GM12891 (cell line): ENCODE measurements around the gene PROK1.
"Not testable (repeated sequence)": the region's sequence is repeated elsewhere in the genome, so short reads cannot be mapped to it uniquely, and the experiment has no call there.

Experiments used
- DNase-seq: peaks from one replicate; pipeline ENCODE4 v3.0.0; 2011; ENCODE audit warnings: low spot score; ENCODE audit not compliant: insufficient read length
- FAIRE-seq: peaks from 2 replicates; lab custom pipeline; 2011; peaks lifted over from hg19 to GRCh38; lab: Jason Lieb, UNC
- PAX5 ChIP-seq: IDR thresholded peaks from 2 replicates; pipeline ENCODE4 v1.6.1; 2011; ENCODE audit warnings: low read length, moderate library complexity, mild to moderate bottlenecking; ENCODE audit not compliant: insufficient read depth, severe bottlenecking
- POLR2A ChIP-seq: IDR thresholded peaks from 2 replicates; pipeline ENCODE4 v1.6.1; 2011; ENCODE audit warnings: low read depth, low read length, control low read depth
- POLR2AphosphoS5 ChIP-seq: IDR thresholded peaks from 2 replicates; pipeline ENCODE4 v1.6.1; 2011; ENCODE audit warnings: low read depth, low read length, control low read depth
- POU2F2 ChIP-seq: IDR thresholded peaks from 2 replicates; pipeline ENCODE4 v1.6.1; 2011; ENCODE audit warnings: low read depth, mild to moderate bottlenecking, control low read depth, low read length, moderate library complexity
- SPI1 ChIP-seq: IDR thresholded peaks from 2 replicates; pipeline ENCODE4 v1.6.1; 2011; ENCODE audit warnings: low read depth, low read length, control low read depth
- TAF1 ChIP-seq: IDR thresholded peaks from 2 replicates; pipeline ENCODE4 v1.6.1; 2011; ENCODE audit warnings: low read depth, low read length, control low read depth

The PROK1 gene

DNA sequence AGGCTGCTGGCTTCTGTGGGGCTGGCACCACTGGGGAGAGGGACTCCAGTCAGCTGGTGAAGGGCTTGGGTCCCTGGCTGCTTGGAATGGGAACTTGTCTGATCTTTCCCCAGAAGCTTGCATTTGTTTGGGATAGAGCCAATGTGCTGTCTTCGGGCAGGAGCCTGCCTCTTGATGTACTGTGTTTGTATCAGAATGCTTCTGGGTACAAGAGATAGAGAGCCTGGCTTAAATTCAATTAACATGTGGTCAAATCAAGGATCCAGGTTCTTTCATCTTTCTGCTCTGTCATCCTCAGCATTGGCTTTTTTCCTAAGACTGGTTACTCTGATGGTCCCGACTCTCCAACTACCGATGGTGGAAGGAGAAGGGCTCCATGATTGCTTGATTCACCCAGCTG, 16.0 kb upstream of the PROK1 start:
- TF ChIP-seq POLR2A (no peak), POU2F2 (no peak), PAX5 (no peak), POLR2AphosphoS5 (no peak), SPI1 (no peak), TAF1 (no peak)
- FAIRE-seq: no peak
- no peak for DNase-seq

DNA sequence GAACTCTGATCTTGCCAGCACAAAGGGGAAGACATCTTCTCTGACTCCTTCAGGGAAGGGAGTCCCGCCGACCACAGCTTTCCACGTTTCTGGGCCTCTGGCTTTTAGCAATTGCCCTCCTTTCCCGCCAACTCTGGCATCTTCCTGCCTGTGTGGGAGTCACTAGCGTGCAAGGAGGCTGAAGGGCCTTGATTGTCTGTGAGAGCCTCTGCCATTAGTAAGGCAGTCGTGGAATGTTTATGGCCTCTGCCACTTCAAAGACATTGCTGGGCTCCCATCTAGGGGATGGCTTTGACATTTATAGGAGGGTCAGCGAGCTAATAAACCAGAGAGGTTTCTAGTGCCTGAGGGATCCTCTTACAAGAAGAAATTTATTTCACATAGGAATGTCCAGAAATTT, 14.3 kb upstream of the PROK1 start:
- no peak for DNase-seq
- FAIRE-seq: no peak
- no peak for TF ChIP-seq POLR2AphosphoS5
- TF ChIP-seq POU2F2: no peak
- no peak for TF ChIP-seq PAX5
- TF ChIP-seq SPI1: no peak
- no peak for TF ChIP-seq TAF1
- no peak for TF ChIP-seq POLR2A

DNA sequence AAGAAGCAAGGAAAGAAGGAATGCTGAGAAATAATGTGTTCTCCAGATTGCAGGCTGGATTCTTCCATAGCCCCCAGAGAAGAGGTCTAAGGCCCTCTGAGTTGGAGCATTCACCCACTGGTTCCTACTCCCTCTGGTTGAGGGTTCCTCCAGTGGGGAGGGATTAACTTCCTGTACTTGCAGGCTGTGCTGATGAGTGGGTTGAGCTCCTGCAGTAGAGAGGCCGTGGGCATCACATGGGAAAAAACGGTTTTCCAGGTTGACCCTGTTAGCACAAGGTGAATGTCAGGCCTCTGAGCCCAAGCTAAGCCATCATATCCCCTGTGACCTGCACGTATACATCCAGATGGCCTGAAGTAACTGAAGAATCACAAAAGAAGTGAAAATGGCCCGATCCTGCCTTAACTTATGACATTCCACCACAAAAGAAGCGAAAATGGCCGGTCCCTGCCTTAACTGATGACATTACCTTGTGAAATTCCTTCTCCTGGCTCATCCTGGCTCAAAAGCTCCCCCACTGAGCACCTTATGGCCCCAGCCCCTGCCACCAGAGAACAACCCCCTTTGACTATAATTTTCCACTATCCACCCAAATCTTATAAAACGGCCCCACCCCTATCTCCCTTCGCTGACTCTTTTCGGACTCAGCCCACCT, 13.2 kb upstream of the PROK1 start:
- DNase-seq, FAIRE-seq: not testable (repeated sequence)

DNA sequence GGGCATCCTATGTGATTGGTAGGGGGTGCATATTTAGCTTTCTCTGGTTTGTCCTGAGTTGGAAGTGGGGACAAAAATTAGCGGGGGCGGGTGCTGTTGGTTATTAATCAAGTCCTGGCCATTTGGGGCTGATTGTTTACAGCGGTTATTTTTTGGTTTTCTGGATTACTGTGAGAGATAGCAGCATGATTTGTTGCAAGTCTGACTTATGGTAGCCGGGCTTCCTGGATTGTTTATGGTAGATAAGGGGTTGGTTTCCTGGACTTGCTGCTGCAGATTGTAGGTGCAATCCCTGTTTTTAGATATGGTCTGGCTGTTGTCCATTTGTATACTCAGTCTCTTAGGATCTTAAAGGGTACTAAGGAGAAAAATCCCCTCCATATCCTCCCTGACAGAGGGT, 12.1 kb upstream of the PROK1 start:
- no peak for DNase-seq
- TF ChIP-seq POU2F2 (no peak), TAF1 (no peak), POLR2A (no peak), SPI1 (no peak), PAX5 (no peak), POLR2AphosphoS5 (no peak)
- no peak for FAIRE-seq

DNA sequence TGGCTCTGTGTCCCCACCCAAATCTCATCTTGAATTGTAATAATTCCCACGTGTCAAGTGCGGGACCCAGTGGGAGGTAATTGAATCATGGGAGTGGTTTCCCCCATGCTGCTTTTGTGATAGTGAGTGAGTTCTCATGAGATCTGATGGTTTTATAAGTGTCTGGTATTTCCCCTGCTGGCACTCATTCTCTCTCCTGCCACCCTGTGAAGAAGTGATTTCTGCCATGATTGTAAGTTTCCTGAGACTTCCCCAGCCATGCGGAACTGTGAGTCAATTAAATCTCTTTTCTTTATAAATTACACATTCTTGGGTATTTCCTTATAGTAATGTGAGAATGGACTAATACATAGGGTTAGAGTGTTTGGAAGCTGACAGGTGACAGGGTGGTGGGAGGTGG, 11.1 kb upstream of the PROK1 start:
- FAIRE-seq: not testable (repeated sequence)

DNA sequence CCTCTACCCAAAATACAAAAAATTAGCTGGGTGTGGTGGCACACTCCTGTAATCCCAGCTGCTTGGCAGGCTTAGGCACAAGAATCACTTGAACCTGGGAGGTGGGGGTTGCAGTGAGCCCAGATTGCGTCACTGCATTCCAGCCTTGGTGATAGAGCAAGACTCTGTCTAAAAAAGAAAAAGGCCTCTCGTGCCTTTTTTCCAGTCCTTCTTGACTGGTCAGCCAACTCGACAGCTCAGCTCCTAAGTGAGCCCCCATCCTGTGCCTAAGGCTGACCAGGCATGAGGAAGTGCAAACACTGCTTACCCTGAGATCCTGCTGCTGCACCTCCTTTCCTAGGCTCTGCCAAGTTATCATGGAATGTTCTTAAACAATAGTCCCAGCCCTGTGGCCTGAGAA, 10.1 kb upstream of the PROK1 start:
- FAIRE-seq (no peak), DNase-seq (no peak)
- no peak for TF ChIP-seq POLR2A
- no peak for TF ChIP-seq POLR2AphosphoS5
- TF ChIP-seq POU2F2: no peak
- no peak for TF ChIP-seq PAX5
- no peak for TF ChIP-seq SPI1
- no peak for TF ChIP-seq TAF1

More for the DNA sequence above, 11.1 kb upstream of the PROK1 start:
- not testable (repeated sequence) for DNase-seq

DNA sequence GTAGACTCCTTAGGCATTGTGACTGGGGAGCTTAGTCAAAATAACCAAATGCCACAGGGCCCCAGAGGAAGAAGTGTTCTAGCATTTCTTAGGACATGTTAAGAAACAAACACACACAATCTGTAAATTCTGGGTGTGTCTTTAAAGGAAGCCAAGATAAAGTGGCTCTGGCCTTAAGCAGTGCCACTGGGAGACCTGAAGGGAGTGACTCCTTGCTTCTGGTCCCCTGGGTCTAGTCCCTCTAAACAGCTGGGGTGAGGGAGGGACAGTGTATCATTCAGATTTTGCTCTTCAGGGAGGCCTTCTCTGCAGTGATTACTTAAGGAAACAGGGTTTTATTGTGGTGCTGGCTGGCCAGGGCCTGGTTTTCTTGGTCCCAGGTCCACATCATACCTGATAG, 9.1 kb upstream of the PROK1 start:
- no peak for DNase-seq
- TF ChIP-seq SPI1 (no peak), POU2F2 (no peak)
- no peak for FAIRE-seq

DNA sequence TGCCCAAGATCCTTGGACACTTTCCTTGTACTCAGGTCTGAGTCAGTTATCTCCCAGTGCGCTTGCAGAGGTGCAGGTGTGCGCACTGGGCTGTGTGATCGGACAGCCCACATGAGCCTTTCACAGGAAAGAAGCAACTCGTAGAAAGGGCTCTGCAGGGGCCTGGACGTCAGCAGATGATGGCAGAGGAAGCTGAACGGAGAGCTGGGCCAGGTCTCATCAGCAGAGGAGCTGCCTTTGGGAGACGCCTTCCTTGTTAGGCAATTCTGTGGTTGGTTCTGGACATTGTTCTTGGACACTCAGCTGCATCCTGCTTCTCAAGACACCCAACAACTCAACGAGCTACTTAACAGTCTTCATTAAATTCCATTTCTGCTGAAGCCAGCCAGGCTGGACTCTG, 7.5 kb upstream of the PROK1 start:
- FAIRE-seq (no peak), DNase-seq (no peak)
- TF ChIP-seq SPI1 (no peak), POLR2A (no peak), POU2F2 (no peak), PAX5 (no peak), POLR2AphosphoS5 (no peak), TAF1 (no peak)

DNA sequence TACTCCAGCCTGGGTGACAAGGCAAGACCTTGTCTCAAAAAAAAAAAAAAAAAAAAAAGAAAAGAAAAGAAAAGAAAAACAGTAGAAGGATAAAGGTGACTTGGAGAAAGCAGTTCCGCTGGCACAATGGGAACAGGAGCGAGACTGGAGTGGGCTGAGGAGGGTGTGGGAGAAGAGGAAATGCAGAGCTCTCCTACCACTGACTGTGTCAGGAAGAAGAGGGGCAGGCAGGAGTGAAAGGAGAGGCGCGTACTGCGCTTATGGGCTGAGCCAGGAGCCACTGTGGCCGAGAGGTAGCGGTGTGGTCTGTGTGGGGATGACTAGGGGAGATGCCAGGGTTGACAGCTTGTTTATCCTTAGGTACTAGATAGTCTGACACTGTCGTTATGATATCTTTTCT, 6.4 kb upstream of the PROK1 start:
- FAIRE-seq (no peak), DNase-seq (no peak)
- TF ChIP-seq POU2F2 (no peak), POLR2A (no peak), SPI1 (no peak), POLR2AphosphoS5 (no peak), TAF1 (no peak), PAX5 (no peak)

DNA sequence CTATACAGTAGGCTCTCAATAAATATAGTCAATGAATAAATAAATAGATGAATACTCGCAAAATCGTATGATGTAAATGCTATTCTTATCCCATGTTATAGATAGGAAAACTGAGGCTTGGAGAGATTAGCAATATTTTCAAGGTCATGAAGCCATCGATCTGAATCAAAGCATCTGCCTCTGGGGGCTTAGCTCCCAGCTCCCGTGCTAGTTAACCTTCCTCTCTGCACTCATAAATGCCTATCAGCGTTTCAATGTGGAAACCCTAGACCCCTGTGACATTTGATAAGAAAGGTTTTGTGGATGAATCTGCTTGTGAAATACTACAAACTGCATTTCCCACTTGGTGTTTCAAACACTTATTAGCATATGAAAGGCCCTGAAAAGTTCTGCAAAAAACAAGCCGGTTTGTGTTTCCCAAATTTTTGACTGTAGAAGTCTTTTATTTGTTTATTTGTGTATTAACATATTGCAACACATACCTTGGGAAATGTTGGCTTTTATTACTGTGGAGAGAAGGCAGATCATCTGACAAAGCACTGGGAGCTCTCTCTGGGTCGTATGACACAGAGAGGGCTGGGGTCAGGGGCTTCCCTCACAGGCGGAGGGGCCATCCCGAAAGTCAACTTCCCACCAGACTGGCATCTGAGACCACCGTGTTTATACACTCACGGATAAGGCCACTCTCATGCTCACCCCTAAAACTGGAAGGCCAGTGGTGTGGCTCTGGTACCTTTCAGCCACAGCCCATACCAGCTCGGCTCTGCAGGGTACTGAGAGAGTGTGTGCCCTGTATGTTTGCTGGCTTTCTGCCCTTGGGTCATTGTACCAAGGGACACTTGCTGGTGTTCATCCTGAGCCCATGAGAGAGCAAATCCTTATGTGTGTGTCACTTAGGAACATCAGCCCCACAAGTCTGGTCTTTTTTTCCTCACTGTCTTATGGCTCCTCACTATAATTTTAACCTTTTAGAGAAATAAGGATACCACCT, 993 bp upstream of the PROK1 start:
- DNase-seq (no peak), FAIRE-seq (no peak)
- TF ChIP-seq TAF1: no peak
- TF ChIP-seq PAX5: no peak
- no peak for TF ChIP-seq POLR2AphosphoS5
- TF ChIP-seq POU2F2: no peak
- no peak for TF ChIP-seq POLR2A
- TF ChIP-seq SPI1: no peak
